ENCODE data around the gene FMNL2. TPM values are rescaled to one million over a fixed set of nuclear protein-coding genes. Genes with fewer than 3 reads are reported as not detected.

FMNL2 gene
- total RNA-seq, 1 experiment from 2014 or later = 11.6 TPM

DNA sequence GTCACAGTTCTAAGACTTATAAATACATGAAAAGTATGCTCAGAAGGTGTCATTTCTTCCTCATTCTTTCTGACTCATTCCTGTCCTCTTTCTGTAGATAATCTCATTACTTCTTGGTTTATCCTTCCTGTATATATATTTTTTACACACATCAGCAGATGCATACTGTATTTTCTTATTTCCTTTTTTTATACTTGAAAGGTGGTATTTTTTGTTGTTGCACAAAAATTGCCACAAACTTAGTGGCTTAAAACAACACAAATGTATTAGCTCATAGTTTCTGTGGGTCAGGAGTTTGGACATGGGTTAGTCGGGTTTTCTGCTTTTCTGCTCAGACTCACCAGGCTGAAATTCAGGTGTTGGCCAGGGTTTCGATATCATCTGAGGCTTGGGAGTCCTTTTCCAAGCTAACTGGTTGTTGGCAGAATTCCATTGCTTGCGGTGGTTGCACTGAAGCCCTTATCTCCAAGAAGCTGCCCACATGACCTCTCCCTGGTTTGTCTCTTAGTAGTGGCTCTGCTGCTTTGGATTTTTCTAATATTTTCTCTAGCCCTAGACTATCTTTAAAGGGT lies 162.6 kb downstream of the FMNL2 start:
- Histone ChIP-seq H3K9me3 (peaks cover 7% of the 10 kb centered on the region; the same call in 1 of the 2 replicates), H3K36me3 (peaks cover 2% of the 10 kb centered on the region; the same call in 1 of the 2 replicates), H3K27me3 (no peaks in the 10 kb centered on the region), H3K4me3 (no peak overlapping the region)
- DNase-seq = no peak

DNA sequence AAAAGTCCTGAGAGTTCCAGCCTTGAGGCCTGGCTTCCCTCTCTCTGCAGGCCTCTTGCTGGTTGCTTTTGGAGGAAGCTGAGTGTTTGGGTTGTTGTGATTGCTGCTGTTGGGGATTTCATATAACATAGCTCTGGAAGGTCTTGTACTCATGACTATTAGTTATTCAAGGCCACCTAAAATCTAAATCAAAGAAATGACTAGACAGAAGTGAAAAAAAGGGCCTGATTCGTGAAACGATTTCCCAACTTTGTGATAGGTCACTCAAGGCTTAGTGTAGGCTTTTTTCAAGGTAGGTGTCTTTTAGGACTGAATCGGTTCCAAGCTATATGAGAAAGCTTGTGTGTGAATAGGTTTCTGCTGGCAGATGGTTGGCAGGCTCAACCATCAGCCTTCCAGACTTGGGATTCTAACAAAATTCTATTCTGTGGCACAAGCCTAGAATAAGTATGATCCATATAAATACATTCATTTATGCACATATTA lies 164.4 kb downstream of the FMNL2 start:
- H3K27me3 ChIP-seq = no peaks in the 10 kb centered on the region
- DNase-seq = no peak
- peaks cover 15% of the 10 kb centered on the region for H3K9me3 ChIP-seq
- H3K4me3 ChIP-seq = no peak overlapping the region
- H3K36me3 ChIP-seq = peaks cover 2% of the 10 kb centered on the region; the same call in 1 of the 2 replicates

GRCh38 chr2:152499896-152500735 lies 165.1 kb downstream of the FMNL2 start:
- H3K9me3 ChIP-seq = peaks cover 15% of the 10 kb centered on the region
- DNase-seq = no peak
- H3K4me3 ChIP-seq = no peak overlapping the region
- H3K36me3 ChIP-seq = peaks cover 2% of the 10 kb centered on the region; the same call in 1 of the 2 replicates
- H3K27me3 ChIP-seq = no peaks in the 10 kb centered on the region

- no peak for DNase-seq
- Histone ChIP-seq H3K27me3 (no peaks in the 10 kb centered on the region), H3K4me3 (no peak overlapping the region)
These were observed 165.8 kb downstream of the FMNL2 start for GRCh38 chr2:152500772-152501171.

DNA sequence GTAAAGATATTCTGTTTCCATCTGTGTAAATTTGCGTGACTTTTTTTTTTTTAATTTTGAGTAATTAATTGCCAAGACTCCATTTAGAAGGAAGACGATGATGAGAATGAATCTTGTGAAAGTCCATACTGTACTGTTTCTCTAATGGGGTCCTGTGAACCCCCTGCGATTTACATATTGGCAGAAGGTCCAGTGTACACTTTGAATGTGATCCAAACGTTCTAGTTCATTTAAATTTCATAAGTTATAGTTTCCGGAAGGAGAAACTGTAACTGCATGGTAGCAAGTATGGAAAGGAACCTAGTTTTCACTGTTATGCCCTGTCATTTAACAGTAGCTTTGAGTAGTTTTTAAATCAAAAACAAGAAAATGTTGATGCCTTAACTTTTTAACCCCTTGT lies 166.7 kb downstream of the FMNL2 start:
- H3K4me3 ChIP-seq = no peak overlapping the region
- H3K27me3 ChIP-seq = no peaks in the 10 kb centered on the region
- H3K36me3 ChIP-seq = peaks cover 2% of the 10 kb centered on the region; the same call in 1 of the 2 replicates
- DNase-seq = no peak
- H3K9me3 ChIP-seq = peaks cover 8% of the 10 kb centered on the region; the same call in 1 of the 2 replicates

More at GRCh38 chr2:152500772-152501171, 165.8 kb downstream of the FMNL2 start:
- peaks cover 2% of the 10 kb centered on the region; the same call in 1 of the 2 replicates for H3K36me3 ChIP-seq
- peaks cover 13% of the 10 kb centered on the region for H3K9me3 ChIP-seq

DNA sequence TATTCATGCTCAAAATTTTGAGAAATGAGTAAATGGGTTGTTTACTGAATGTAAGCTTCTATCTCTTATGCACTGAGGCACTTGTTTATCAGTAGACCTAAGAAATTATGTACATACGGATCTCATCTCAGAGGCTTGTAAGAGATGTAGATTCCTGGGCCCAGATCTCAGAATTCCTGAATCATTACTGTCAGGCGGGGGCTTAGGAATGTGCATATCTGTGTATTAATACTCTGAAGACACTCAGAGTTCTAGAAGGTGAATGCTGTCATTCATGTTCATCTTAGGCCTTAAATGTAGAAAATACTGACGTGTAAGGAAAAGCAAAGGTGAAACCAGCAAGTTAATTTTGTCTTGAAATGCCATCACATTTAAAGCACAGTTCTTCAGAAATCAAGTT lies 169.6 kb downstream of the FMNL2 start:
- Histone ChIP-seq H3K36me3 (peaks cover 2% of the 10 kb centered on the region; the same call in 1 of the 2 replicates), H3K4me3 (no peak overlapping the region), H3K27me3 (no peaks in the 10 kb centered on the region), H3K9me3 (peaks cover 8% of the 10 kb centered on the region; the same call in 1 of the 2 replicates)
- no peak for DNase-seq

DNA sequence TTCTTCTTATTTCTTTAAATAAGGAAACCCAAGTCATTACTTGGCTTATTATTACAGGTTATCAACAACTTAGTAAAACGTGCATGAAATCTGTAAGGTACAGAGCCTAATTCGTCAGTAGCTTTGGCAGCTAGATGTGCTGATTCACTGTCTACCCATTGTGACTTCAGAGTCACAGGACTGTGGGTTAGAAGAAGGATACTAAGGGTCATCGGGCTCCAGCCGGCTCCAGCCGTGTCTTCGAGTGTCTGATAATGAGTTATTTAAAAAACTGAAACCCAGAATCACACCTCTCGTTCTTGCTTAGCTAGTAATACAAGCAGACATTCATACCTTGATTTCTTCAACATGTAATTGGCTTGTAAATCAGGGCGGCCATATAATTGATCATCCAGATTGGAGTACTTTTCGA lies 170.5 kb downstream of the FMNL2 start:
- peak; percentile 44 for DNase-seq

GRCh38 chr2:152506843-152507242 lies 171.9 kb downstream of the FMNL2 start:
- H3K4me3 ChIP-seq = no peak overlapping the region
- no peaks in the 10 kb centered on the region for H3K27me3 ChIP-seq
- H3K9me3 ChIP-seq = peaks cover 8% of the 10 kb centered on the region; the same call in 1 of the 2 replicates
- H3K36me3 ChIP-seq = peaks cover under 1% of the 10 kb centered on the region; the same call in 1 of the 2 replicates
- DNase-seq = no peak

More for the DNA sequence above, 170.5 kb downstream of the FMNL2 start:
- H3K27me3 ChIP-seq = no peaks in the 10 kb centered on the region
- H3K36me3 ChIP-seq = peaks cover 2% of the 10 kb centered on the region; the same call in 1 of the 2 replicates
- peaks cover 8% of the 10 kb centered on the region; the same call in 1 of the 2 replicates for H3K9me3 ChIP-seq
- no peak overlapping the region for H3K4me3 ChIP-seq

DNA sequence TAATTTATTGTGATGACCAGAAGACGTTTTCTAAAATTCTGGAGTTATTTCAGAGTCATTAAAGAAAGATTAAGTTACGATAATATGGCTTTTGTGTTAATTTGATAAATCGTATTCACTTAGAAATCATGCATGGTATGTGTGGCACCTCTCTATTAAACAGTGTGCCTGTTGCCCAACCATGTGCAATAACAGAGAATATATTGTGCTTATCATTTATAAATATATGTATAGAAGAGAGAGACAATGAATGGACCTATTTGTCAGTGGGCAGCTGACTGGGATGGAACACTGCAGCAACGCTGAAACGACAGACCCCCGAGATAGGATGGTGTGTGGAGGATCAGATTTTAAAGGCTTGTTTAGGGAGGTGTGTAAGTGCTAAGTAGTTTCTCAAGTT lies 172.9 kb downstream of the FMNL2 start:
- no peaks in the 10 kb centered on the region for H3K36me3 ChIP-seq
- H3K9me3 ChIP-seq = peaks cover 7% of the 10 kb centered on the region; the same call in 1 of the 2 replicates
- no peak overlapping the region for H3K4me3 ChIP-seq
- no peaks in the 10 kb centered on the region for H3K27me3 ChIP-seq
- no peak for DNase-seq

- H3K4me3 ChIP-seq = no peak overlapping the region
- no peaks in the 10 kb centered on the region for H3K36me3 ChIP-seq
- peak; percentile 42 for DNase-seq
- 0 out of 2 replicates have a peak, but pooled peaks cover 2% of the 10 kb centered on the region for H3K9me3 ChIP-seq
- no peaks in the 10 kb centered on the region for H3K27me3 ChIP-seq
These were observed 173.5 kb downstream of the FMNL2 start for GRCh38 chr2:152508446-152508845.

DNA sequence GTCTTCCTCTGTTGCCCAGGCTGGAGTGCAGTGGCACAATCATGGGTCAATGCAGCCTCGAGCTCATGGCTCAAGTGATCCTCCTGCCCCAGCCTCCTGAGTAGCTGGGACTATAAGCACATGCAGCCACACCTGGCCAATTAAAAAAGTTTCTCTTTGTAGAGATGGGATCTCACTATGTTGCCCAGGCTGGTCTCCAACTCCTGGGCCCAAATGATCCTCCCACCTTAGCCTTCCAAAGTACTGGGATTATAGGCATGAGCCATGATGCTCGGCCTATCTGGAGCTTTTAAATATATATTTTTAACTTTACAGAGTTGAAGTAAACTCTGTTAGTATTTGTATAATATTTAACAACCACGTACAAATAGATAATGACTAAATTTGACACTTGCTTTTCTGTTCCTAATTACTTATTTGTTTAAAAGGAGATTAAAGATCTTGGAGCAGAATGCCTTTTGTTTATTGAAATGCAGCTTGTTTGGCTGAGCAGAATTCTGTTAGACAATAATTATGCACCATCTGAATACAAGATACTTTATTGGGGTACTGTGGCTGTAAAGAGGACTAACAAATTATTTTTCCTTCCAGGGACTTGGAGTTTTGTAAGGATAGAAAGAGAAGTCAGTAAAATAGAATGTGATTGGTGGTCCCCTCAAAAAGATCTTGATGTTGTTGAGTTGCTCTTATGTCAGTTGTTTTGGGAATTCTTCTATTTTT lies 175.0 kb downstream of the FMNL2 start:
- Histone ChIP-seq H3K9me3 (no peaks in the 10 kb centered on the region), H3K4me3 (no peak overlapping the region), H3K36me3 (no peaks in the 10 kb centered on the region), H3K27me3 (no peaks in the 10 kb centered on the region)
- DNase-seq = no peak

DNA sequence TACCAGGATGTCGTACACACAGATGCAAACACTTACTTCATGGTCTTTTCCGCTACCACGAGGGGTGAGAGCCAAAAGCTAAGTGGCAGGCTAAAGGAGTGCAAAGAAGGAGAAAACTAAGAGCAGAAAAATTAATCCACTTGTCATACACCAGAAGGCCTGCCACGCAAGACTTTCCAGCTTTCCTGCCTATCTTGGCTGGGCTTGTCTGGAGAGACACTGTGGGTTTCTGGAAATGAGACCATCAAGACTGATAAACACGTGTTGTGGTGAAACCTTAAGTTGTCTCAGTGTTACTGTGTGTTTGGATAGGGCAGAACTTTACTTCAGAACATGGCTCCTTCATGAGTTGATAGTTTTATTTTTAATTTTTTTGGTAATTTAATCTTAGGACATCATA lies 175.6 kb downstream of the FMNL2 start:
- no peak overlapping the region for H3K4me3 ChIP-seq
- no peaks in the 10 kb centered on the region for H3K9me3 ChIP-seq
- H3K36me3 ChIP-seq = no peaks in the 10 kb centered on the region
- no peaks in the 10 kb centered on the region for H3K27me3 ChIP-seq
- no peak for DNase-seq

GRCh38 chr2:152511981-152512380 lies 177.0 kb downstream of the FMNL2 start:
- Histone ChIP-seq H3K9me3 (no peaks in the 10 kb centered on the region), H3K36me3 (no peaks in the 10 kb centered on the region), H3K4me3 (no peak overlapping the region), H3K27me3 (no peaks in the 10 kb centered on the region)
- no peak for DNase-seq

DNA sequence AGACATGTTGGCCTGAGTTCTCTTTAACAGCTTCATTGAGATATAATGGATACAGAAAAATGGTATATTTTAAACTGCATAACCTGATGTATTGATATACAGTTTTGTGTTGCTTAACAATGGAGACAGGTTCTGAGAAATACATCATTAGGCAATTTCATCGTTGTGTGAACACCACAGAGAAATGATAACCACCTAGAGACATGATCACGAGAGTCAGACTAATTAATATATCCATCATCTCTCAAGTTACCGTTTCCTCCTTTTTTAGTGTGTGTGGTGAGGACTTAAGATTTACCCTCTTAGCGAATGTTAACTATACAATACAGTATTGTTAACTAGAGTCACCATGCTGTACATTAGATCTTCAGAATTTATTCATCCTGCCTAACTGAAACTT lies 178.1 kb downstream of the FMNL2 start:
- H3K27me3 ChIP-seq = no peaks in the 10 kb centered on the region
- DNase-seq = no peak
- H3K4me3 ChIP-seq = no peak overlapping the region
- no peaks in the 10 kb centered on the region for H3K36me3 ChIP-seq
- H3K9me3 ChIP-seq = no peaks in the 10 kb centered on the region

GRCh38 chr2:152513681-152514080 lies 178.7 kb downstream of the FMNL2 start:
- Histone ChIP-seq H3K36me3 (no peaks in the 10 kb centered on the region), H3K4me3 (no peak overlapping the region), H3K27me3 (no peaks in the 10 kb centered on the region), H3K9me3 (no peaks in the 10 kb centered on the region)
- peak; percentile 80 for DNase-seq

DNA sequence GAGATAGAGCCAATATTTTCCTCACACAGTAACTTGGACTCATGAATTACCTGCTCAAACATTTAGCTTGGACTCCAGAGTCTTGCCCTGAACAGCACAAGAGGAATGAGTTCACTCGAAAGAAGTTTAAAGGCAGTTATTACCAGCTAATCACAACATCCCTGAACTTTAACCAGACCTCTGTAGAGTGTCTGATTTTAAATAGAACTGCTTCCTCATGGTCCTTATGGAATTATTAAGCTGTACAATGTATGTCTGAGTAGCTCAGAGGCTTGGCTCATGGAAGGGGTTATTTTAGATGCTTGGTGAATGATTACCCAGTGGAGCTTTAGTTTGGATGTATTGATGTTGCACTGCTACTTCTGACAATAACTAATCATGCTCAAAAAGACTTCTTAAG lies 183.1 kb downstream of the FMNL2 start:
- Histone ChIP-seq H3K9me3 (no peaks in the 10 kb centered on the region), H3K36me3 (no peaks in the 10 kb centered on the region; the same call in 1 of the 2 replicates), H3K4me3 (no peak overlapping the region), H3K27me3 (no peaks in the 10 kb centered on the region)
- no peak for DNase-seq
